Thyroid gland (tissue), 4 donors: Measurements from ENCODE around the gene SRSF1. TPM values are rescaled to one million over a fixed set of nuclear protein-coding genes. Genes with fewer than 3 reads are reported as not detected.

Experiments
- DNase-seq, 2 donors: peaks; one replicate each; pipeline ENCODE4 v3.0.0-alpha.2; 2019
- H3K27ac ChIP-seq, 3 donors: fragments of 200-600 bp; sonication (generic); 1 replicate in 2 of 3; 2 replicates in 1 of 3; pipeline ENCODE4 v1.5.1; 2016 to 2019; ENCODE audit warnings: mild to moderate bottlenecking in 1 of 3, moderate library complexity in 1 of 3
- H3K27me3 ChIP-seq: fragments of 200-600 bp; sonication (generic); one replicate; pipeline ENCODE4 v1.5.1; 2019
- H3K36me3 ChIP-seq, 2 donors: fragments of 200-600 bp; sonication (generic); one replicate each; pipeline ENCODE4 v1.5.1; 2016 to 2019
- H3K4me1 ChIP-seq, 2 donors: fragments of 200-600 bp; sonication (generic); one replicate each; pipeline ENCODE4 v1.5.1; 2017 to 2019
- H3K4me3 ChIP-seq, 3 donors: fragments of 200-600 bp; sonication (generic); replicated peaks in 1 of 3; 1 replicate in 2 of 3; 2 replicates in 1 of 3; pipeline ENCODE4 v1.5.1; 2016; ENCODE audit warnings: mild to moderate bottlenecking in 1 of 3
- H3K9me3 ChIP-seq: fragments of 200-600 bp; sonication (generic); one replicate; pipeline ENCODE4 v1.5.1; 2017
- POLR2A ChIP-seq, 2 donors: fragments of 450-650 bp; IDR thresholded peaks; one replicate each; pipeline ENCODE4 v1.6.1; 2017; ENCODE audit warnings: antibody characterized with exemption in 2 of 2, mild to moderate bottlenecking in 2 of 2, moderate library complexity in 1 of 2
- WGBS, 2 donors: methylation state at CpG; one replicate each; pipeline ENCODE4 v1.1.5; 2017; 5-methylcytosine and 5-hydroxymethylcytosine counted together
- intact Hi-C: fragments of 100-400 bp; cut with DNase I; formaldehyde crosslinking; loops from one replicate; pipeline ENCODE4 v1.15.1; 2023
- total RNA-seq, 4 donors: library from RNA; depleted of rRNA; stranded (reverse); fragments of >200 nt; gene quantifications; one replicate each; pipeline ENCODE4 v1.2.3, GENCODE V29; 2016
- TF ChIP-seq, protein P1 (sequence below), 6 experiments: fragments of 200-600 bp in 3 of 6; fragments of 450-650 bp in 3 of 6; sonication (generic) in 3 of 6; IDR thresholded peaks; one replicate each; pipeline ENCODE4 v1.5.1; 2016 to 2019; ENCODE audit warnings: antibody characterized with exemption in 6 of 6, mild to moderate bottlenecking in 2 of 6, inconsistent platforms in 1 of 6, moderate library complexity in 1 of 6

SRSF1 gene, protein sequence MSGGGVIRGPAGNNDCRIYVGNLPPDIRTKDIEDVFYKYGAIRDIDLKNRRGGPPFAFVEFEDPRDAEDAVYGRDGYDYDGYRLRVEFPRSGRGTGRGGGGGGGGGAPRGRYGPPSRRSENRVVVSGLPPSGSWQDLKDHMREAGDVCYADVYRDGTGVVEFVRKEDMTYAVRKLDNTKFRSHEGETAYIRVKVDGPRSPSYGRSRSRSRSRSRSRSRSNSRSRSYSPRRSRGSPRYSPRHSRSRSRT
- total RNA-seq, result 100 to 1,000 TPM; 181 to 266 (median 214) TPM

DNA sequence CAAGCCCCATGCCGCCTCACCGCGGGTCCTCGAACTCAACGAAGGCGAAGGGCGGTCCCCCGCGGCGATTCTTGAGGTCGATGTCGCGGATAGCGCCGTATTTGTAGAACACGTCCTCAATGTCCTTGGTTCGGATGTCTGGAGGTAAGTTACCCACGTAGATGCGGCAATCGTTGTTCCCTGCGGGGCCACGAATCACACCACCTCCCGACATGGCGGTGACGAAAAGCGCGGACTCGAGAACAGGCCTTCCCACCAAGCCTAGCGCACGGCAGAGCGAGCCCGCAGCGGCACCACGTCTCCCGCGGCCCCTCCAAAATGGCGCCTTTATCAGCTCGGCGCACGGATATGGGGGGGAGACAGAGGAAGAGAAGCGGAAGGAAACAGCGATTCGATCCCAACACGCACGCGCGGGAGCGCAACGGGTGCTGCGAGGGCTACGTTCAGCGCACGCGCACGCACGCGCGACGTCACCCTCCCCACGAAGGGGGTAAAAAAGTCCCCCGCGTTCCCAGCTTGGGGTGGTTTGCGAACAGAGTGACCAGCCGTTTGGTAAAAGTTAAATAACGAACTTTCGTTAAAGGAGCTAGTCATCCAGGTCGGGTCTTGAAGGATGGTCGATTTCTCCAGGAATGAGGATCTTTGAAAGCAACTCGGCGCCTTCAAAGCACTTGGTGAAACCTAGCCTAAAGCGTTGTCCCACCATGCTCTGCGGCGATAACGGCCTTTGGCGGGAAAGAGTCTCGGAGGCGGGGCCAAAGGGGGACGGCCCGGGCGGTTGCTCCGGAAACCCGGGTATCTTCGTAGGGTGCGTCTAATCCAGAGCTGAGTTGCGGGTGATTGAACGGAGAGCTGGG is at the start of gene SRSF1:
SRSF1 (minus strand) TSS at position 323 of the 857 bp plus-strand sequence; CDS start at position 214, 109 bp downstream.
- DNase-seq, result peak; percentile 96 to 97
- H3K4me3 ChIP-seq, result peak within 1 kb of the TSS; percentile 87 to 100 (median 98)
- H3K27ac ChIP-seq, result peak within 1 kb of the TSS; percentile 92 to 99 (median 99)
- H3K27me3 ChIP-seq, result no peaks in the 10 kb centered on the region
- intact Hi-C loops, result loop anchor here (2.0 to 5.0 kb wide), 2 partner anchors 76 to 105 kb away; partner anchors contain the start of gene DYNLL2
- WGBS, 2 donors, result 0 to 1% methylated on average over 60 to 71 of the region's 86 CpGs
- peaks cover 17 to 24% of the 10 kb centered on the region in 2 donors for H3K4me1 ChIP-seq
- TF ChIP-seq, protein P1, sequence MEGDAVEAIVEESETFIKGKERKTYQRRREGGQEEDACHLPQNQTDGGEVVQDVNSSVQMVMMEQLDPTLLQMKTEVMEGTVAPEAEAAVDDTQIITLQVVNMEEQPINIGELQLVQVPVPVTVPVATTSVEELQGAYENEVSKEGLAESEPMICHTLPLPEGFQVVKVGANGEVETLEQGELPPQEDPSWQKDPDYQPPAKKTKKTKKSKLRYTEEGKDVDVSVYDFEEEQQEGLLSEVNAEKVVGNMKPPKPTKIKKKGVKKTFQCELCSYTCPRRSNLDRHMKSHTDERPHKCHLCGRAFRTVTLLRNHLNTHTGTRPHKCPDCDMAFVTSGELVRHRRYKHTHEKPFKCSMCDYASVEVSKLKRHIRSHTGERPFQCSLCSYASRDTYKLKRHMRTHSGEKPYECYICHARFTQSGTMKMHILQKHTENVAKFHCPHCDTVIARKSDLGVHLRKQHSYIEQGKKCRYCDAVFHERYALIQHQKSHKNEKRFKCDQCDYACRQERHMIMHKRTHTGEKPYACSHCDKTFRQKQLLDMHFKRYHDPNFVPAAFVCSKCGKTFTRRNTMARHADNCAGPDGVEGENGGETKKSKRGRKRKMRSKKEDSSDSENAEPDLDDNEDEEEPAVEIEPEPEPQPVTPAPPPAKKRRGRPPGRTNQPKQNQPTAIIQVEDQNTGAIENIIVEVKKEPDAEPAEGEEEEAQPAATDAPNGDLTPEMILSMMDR (IDR thresholded peaks at IDR 0.05), result peak in 1 of 6 experiments; percentile 3
- TF ChIP-seq POLR2A (IDR thresholded peaks at IDR 0.05), result peak; percentile 85 to 96
- peaks cover 29 to 36% of the 10 kb centered on the region in 2 donors for H3K36me3 ChIP-seq
- no peaks in the 10 kb centered on the region for H3K9me3 ChIP-seq

DNA sequence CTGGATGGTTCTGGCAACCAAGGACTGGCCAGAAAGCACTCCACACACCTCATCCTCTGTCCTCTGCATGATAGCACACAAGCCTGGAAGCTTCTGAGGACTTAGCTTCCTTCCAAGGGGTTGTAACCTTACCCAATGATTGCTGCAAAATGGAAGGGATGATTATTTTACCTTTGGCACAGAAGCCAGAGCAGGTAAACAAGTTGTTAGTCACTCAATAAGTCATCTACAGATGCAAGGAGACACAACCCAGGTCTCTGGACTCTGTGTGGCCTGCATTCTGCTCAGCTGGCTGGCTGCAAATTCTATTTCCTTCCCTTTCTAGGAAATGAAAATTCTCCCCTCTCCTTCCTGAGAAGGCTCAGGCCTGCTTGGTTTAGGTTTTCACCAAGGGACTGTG is 49.4 kb upstream of the SRSF1 start:
- Histone ChIP-seq H3K36me3 (no peaks in the 10 kb centered on the region), H3K27ac (peak overlapping the region in 2 of 3 donors; percentile 24 to 44), H3K4me3 (no peak overlapping the region), H3K4me1 (peaks cover 23 to 30% of the 10 kb centered on the region in 2 donors), H3K27me3 (no peaks in the 10 kb centered on the region), H3K9me3 (no peaks in the 10 kb centered on the region)
- intact Hi-C loops, result no loop called here
- DNase-seq, result no peak
- no peak for TF ChIP-seq POLR2A (IDR thresholded peaks at IDR 0.05)

DNA sequence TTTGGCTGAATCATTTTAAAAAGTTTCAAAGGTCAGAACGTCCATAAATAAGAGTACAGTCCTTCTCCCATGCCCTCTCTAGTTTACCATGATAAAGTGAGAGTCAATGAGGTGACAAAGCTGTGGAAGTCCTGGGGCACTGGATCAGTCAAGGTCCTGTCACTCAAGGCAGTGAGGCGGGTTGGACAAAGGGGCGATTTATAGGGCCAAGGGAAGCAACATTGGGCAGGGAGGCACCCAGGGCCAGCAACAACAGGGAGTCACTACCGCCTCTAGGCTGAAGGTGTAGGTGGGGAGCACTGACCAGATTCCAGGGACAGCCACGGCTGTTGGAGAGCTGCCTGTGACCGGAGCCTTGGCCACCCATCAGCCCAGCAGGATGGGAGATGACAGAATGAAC is 47.6 kb upstream of the SRSF1 start:
- DNase-seq, result no peak
- no peak for TF ChIP-seq POLR2A (IDR thresholded peaks at IDR 0.05)
- TF ChIP-seq, protein P1 (IDR thresholded peaks at IDR 0.05), result no peak
- Histone ChIP-seq H3K9me3 (no peaks in the 10 kb centered on the region), H3K4me1 (peaks cover 10 to 13% of the 10 kb centered on the region in 2 donors), H3K36me3 (no peaks in the 10 kb centered on the region), H3K27me3 (no peaks in the 10 kb centered on the region), H3K4me3 (no peak overlapping the region), H3K27ac (no peak overlapping the region)
- intact Hi-C loops, result no loop called here
- 83 to 87% methylated on average over 6 of the region's 6 CpGs for WGBS, 2 donors

DNA sequence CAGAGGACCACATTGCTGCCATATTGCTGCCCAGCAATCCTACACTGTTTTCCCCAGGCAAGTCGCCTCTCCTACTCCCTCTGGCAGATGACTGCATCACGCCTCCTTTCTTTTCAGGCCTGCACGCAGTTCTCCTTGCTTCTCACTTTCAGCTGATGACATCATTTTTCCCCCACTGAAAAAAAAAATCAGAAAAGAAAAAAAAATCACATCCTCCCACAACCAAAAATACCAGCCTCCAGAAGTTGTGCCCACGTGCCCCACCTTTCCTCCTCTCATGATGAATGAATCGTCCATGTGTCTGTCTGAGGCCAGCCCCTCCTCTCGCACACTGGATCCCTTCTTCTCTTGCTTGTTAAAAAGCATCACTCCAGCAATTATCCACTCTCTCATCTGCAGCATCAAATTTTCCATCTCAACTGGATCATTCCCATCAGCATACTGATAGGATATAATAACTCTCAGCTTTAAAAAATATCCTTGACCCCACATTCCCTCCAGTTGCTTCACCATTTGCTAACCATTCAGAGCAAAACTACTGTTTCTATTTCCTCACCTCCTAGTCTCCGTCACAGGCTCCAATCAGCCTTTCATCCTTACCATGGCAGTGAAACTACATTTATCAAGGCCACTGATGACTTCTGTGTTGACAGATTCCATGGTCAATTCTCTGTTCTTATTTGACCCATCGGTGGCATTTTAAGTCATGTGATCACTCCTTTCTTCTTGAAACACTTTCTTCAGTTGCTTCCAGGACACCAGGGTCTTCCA is 46.1 kb upstream of the SRSF1 start:
- intact Hi-C loops, result no loop called here
- no peak for TF ChIP-seq POLR2A (IDR thresholded peaks at IDR 0.05)
- TF ChIP-seq, protein P1 (IDR thresholded peaks at IDR 0.05), result no peak
- no peak for DNase-seq
- WGBS, 2 donors, result 77 to 85% methylated on average over 8 of the region's 8 CpGs
- Histone ChIP-seq H3K9me3 (no peaks in the 10 kb centered on the region), H3K27me3 (no peaks in the 10 kb centered on the region), H3K4me1 (peaks cover 10 to 13% of the 10 kb centered on the region in 2 donors), H3K27ac (no peak overlapping the region), H3K36me3 (no peaks in the 10 kb centered on the region), H3K4me3 (no peak overlapping the region)

DNA sequence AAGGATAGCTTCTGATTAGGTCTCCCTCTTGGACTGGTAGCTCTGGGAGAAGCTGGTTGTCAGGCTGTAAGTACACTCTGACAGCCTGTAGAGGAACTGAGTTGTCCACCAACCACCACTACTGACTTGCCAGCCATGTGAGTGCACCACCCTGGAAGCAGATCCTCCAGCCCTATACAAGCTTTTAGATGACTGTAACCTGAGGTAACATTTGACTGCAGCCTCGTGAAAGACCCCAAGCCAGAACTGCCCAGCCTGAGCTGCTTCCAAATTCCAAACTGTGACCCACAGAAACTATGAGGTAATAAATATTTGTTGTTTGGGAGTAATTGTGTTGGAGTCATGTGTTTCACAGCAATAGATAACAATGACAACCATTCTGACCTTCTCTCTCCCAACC is 45.4 kb upstream of the SRSF1 start:
- intact Hi-C loops, result no loop called here
- H3K36me3 ChIP-seq, result no peaks in the 10 kb centered on the region
- 67 to 78% methylated on average over 1 of the region's 1 CpG for WGBS, 2 donors

More for the DNA sequence above, 45.4 kb upstream of the SRSF1 start:
- H3K4me3 ChIP-seq, result no peak overlapping the region
- no peak overlapping the region for H3K27ac ChIP-seq
- H3K27me3 ChIP-seq, result no peaks in the 10 kb centered on the region
- no peak for DNase-seq
- no peak for TF ChIP-seq POLR2A (IDR thresholded peaks at IDR 0.05)
- TF ChIP-seq, protein P1 (IDR thresholded peaks at IDR 0.05), result no peak
- H3K4me1 ChIP-seq, result peaks cover 10 to 13% of the 10 kb centered on the region in 2 donors
- no peaks in the 10 kb centered on the region for H3K9me3 ChIP-seq
